Measurements from ENCODE around the gene PDE6G.

- no peak for TF ChIP-seq TAF1 (IDR thresholded peaks at IDR 0.05; ENCODE audit: borderline replicate concordance, insufficient read depth, low read length)
- TF ChIP-seq POLR2AphosphoS5 (IDR thresholded peaks at IDR 0.05; ENCODE audit: low read depth, low read length), result no peak
- TF ChIP-seq SIN3A (IDR thresholded peaks at IDR 0.05; ENCODE audit: borderline replicate concordance, insufficient read depth, low read length), result no peak
- TF ChIP-seq FOXP2 (optimal IDR thresholded peaks at IDR 0.05; ENCODE audit: borderline replicate concordance, extremely low read depth, extremely low read length, insufficient read depth), result no peak
Measured at GRCh38 chr17:81685108-81685507, 28.8 kb upstream of the PDE6G start.

All from PFSK-1 (cell line).